Activated naive CD4-positive, alpha-beta T cell treated with anti-CD3 and anti-CD28 coated beads for 36 hours (primary cell): ENCODE data around the gene SLC47A1. TPM values are rescaled to one million over a fixed set of nuclear protein-coding genes. Genes with fewer than 3 reads are reported as not detected.
A peak's percentile ranks its signal among the peaks of the same experiment; 100 is the strongest.

Source experiments
- CTCF ChIA-PET: fragments of 350-600 bp; sonication (Branson Sonifier 250); formaldehyde crosslinking; loops from one replicate; lab custom pipeline; 2021; ENCODE audit warnings: antibody characterized with exemption; lab: Charles Lee
- DNase-seq: peaks from one replicate; pipeline ENCODE4 v3.0.0-alpha.2; 2020
- H3K27ac Mint-ChIP-seq: one replicate; pipeline ENCODE4 v1.8.0; 2021; ENCODE audit warnings: mild to moderate bottlenecking, mixed read lengths
- H3K27me3 Mint-ChIP-seq: one replicate; pipeline ENCODE4 v1.8.0; 2021; ENCODE audit warnings: low read depth, mixed read lengths
- H3K36me3 Mint-ChIP-seq: one replicate; pipeline ENCODE4 v1.8.0; 2021; ENCODE audit warnings: low read depth, mixed read lengths
- H3K4me1 Mint-ChIP-seq: one replicate; pipeline ENCODE4 v1.8.0; 2021; ENCODE audit warnings: low read depth, mixed read lengths
- H3K4me3 Mint-ChIP-seq: one replicate; pipeline ENCODE4 v1.8.0; 2021; ENCODE audit warnings: mild to moderate bottlenecking, moderate library complexity, mixed read lengths
- H3K9me3 Mint-ChIP-seq: one replicate; pipeline ENCODE4 v1.8.0; 2021; ENCODE audit warnings: mixed read lengths
- intact Hi-C: fragments of 100-400 bp; cut with micrococcal nuclease; formaldehyde crosslinking; loops from one replicate; pipeline ENCODE4 v1.15.1; 2023
- total RNA-seq, 2 experiments: library from RNA; stranded (reverse); gene quantifications; one replicate each; pipeline ENCODE4 v1.2.3, GENCODE V29; 2021

Gene SLC47A1
- total RNA-seq, 2 experiments from 2014 or later: 0.30 to 0.33 TPM

DNA sequence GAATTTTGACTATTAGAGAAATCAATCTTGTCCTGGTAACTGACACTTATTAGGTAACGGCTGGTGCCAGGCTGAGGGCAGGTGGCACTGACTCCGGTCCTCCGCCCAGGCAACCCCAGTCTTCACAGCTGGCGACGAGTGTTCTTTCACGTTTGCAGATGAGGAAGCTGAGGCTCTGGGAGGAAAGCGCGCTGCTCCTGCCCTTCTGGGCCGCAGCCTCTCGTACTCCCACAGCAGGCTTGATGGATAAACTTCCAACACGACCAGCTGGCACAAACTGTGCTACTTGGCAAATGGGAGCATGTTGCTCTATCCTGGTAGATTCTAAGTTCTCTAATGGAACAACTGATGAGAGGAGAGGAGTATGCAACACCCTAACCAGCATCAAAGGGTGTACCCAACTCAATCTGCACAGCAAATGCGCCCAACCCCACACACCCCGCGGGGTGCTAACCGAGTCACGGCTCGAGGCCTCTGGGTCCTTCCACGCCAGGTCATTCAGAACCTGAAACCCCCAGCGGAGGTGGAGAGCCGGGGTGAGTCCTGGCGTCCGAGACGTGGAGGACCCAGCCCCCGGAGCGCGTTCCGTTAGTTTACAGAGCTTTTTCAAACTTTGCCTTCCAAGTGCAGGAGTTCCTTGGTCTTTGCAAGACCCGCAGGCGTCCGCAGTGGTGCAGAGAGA lies 477 bp upstream of the SLC47A1 start:
- DNase-seq: no peak
- peaks cover 35% of the 10 kb centered on the region for H3K27me3 Mint-ChIP-seq
- intact Hi-C loops: no loop called here
- H3K4me3 Mint-ChIP-seq: peak overlapping the region; percentile 53
- no peaks in the 10 kb centered on the region for H3K36me3 Mint-ChIP-seq
- CTCF ChIA-PET: interaction anchor here (0.8 to 1.3 kb wide), 3 partner anchors 227 to 233 kb away, joined by 3 to 4 read pairs (median 3); no protein-coding TSS in a partner anchor
- peaks cover 12% of the 10 kb centered on the region for H3K4me1 Mint-ChIP-seq
- no peaks in the 10 kb centered on the region for H3K9me3 Mint-ChIP-seq
- no peak overlapping the region for H3K27ac Mint-ChIP-seq

DNA sequence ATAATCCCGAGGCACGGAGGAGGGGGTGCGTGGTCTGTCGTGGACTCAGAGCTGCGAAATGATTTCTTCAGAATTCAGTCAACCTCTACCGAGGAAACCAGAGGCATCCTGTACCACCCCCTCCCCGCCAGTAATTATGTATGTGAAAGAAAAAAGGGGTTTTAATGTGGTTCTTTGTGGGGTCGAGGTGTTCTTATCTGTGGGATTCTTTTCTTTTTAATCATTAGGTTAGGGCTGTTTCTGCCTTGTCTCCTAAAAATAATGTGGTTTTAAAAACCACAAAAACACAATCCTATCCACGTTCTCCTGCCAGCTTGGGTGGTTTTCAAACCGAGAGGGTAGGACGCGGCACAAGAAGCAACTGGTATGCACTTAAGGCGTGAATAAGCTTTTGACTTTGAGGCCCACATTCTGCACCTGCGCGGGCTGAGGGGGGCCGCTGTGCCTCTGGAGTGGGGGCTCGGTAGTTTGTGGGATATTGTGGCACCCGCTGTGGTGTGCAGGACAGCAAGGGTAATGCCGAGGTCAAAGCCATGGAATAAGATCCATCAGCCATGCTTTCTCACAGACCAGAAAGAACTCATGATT lies 1.0 kb downstream of the SLC47A1 start:
- intact Hi-C loops: no loop called here
- Mint-ChIP-seq H3K27ac (no peak overlapping the region), H3K9me3 (no peaks in the 10 kb centered on the region), H3K4me1 (peaks cover 12% of the 10 kb centered on the region), H3K27me3 (peaks cover 31% of the 10 kb centered on the region), H3K4me3 (peak overlapping the region; percentile 62), H3K36me3 (no peaks in the 10 kb centered on the region)
- CTCF ChIA-PET: interaction anchor here (1.1 to 1.6 kb wide), 4 partner anchors 21 to 232 kb away, joined by 3 to 6 read pairs (median 4); no protein-coding TSS in a partner anchor
- no peak for DNase-seq

- Mint-ChIP-seq H3K36me3 (no peaks in the 10 kb centered on the region), H3K4me1 (peaks cover 12% of the 10 kb centered on the region), H3K27me3 (peaks cover 27% of the 10 kb centered on the region), H3K4me3 (no peak overlapping the region), H3K27ac (no peak overlapping the region), H3K9me3 (no peaks in the 10 kb centered on the region)
- no peak for DNase-seq
- intact Hi-C loops: no loop called here
- CTCF ChIA-PET: interaction anchor here (1.5 to 1.6 kb wide), 2 partner anchors 20 to 225 kb away, joined by 5 read pairs; no protein-coding TSS in a partner anchor
Observed at GRCh38 chr17:19537111-19537510, 3.5 kb downstream of the SLC47A1 start.

GRCh38 chr17:19538095-19539039 lies 4.7 kb downstream of the SLC47A1 start:
- intact Hi-C loops: no loop called here
- no peak overlapping the region for H3K27ac Mint-ChIP-seq
- H3K27me3 Mint-ChIP-seq: peaks cover 14% of the 10 kb centered on the region
- DNase-seq: no peak
- H3K36me3 Mint-ChIP-seq: no peaks in the 10 kb centered on the region
- no peak overlapping the region for H3K4me3 Mint-ChIP-seq
- H3K9me3 Mint-ChIP-seq: no peaks in the 10 kb centered on the region
- H3K4me1 Mint-ChIP-seq: peaks cover 7% of the 10 kb centered on the region
- CTCF ChIA-PET: interaction anchor here (1.1 to 1.6 kb wide), 3 partner anchors 22 to 224 kb away, joined by 3 to 5 read pairs (median 5); no protein-coding TSS in a partner anchor

- intact Hi-C loops: no loop called here
- H3K27ac Mint-ChIP-seq: no peak overlapping the region
- no peaks in the 10 kb centered on the region for H3K36me3 Mint-ChIP-seq
- H3K4me1 Mint-ChIP-seq: peaks cover 6% of the 10 kb centered on the region
- no peak overlapping the region for H3K4me3 Mint-ChIP-seq
- H3K9me3 Mint-ChIP-seq: no peaks in the 10 kb centered on the region
- CTCF ChIA-PET: no interaction called here
- peaks cover 13% of the 10 kb centered on the region for H3K27me3 Mint-ChIP-seq
- no peak for DNase-seq
Observed at GRCh38 chr17:19539040-19539399, 5.4 kb downstream of the SLC47A1 start.

GRCh38 chr17:19539841-19540311 lies 6.2 kb downstream of the SLC47A1 start:
- no peak for DNase-seq
- Mint-ChIP-seq H3K4me1 (no peaks in the 10 kb centered on the region), H3K9me3 (no peaks in the 10 kb centered on the region), H3K36me3 (no peaks in the 10 kb centered on the region), H3K27me3 (peaks cover 6% of the 10 kb centered on the region), H3K27ac (no peak overlapping the region), H3K4me3 (no peak overlapping the region)
- intact Hi-C loops: no loop called here
- CTCF ChIA-PET: no interaction called here

DNA sequence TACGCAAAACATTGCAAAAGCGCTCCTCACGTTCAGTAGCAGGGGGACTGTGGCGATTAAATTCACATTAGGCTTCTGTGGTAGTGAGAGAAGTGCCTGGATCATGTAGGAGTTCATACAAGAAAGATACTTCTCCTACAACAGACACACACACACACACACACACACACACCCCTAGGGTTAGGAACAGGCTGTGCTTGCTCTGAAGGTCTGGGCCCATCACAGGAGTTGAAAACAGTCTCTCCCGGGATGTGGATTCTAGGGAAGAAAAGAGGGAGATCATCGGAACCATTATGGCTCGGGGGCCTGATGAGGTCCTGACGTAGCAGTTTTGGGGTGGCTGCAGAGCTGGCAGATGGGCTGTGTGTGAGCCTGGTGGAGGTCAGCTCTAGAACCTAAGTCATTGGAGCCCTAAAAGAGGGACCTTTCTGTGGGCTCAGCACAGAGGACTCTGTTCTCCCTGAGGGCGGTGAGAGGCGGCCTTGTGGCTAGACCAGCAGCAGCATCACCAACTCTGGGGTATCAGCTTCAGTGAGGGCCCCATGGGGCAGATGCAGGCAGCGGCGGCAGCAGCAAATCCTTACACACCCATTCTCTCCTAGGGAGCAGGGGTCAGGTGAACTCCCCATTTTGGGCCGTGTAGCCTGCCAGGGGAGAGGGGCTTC lies 7.2 kb downstream of the SLC47A1 start:
- Mint-ChIP-seq H3K27ac (no peak overlapping the region), H3K36me3 (no peaks in the 10 kb centered on the region), H3K4me3 (no peak overlapping the region), H3K4me1 (no peaks in the 10 kb centered on the region), H3K27me3 (peaks cover 6% of the 10 kb centered on the region), H3K9me3 (no peaks in the 10 kb centered on the region)
- DNase-seq: no peak
- CTCF ChIA-PET: interaction anchor here (2.1 kb wide), 1 partner anchor 24 kb away, joined by 4 read pairs; no protein-coding TSS in a partner anchor
- intact Hi-C loops: no loop called here

DNA sequence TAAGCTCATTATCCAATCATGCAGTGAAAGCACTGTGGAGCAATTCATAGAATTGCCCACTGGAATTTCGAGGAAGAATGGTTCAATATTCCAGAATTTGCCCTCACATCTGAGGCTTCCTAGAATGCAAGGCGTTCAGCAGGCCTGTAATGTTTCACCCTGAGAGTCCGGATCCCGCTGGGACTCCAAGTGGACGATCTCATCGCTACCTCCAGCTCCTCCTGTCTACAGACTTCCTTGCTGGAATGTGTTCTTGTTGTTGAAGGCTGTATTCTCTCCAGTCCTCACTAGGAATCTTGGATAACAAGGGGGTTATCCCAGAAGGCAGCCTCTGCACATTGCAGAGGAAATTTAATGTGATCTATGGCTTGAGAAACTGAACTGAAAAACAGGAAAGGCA lies 7.8 kb downstream of the SLC47A1 start:
- H3K4me3 Mint-ChIP-seq: no peak overlapping the region
- intact Hi-C loops: no loop called here
- no peaks in the 10 kb centered on the region for H3K9me3 Mint-ChIP-seq
- no peaks in the 10 kb centered on the region for H3K36me3 Mint-ChIP-seq
- CTCF ChIA-PET: interaction anchor here (2.1 kb wide), 1 partner anchor 25 kb away, joined by 4 read pairs; no protein-coding TSS in a partner anchor
- peaks cover 4% of the 10 kb centered on the region for H3K27me3 Mint-ChIP-seq
- no peak overlapping the region for H3K27ac Mint-ChIP-seq
- no peaks in the 10 kb centered on the region for H3K4me1 Mint-ChIP-seq
- DNase-seq: no peak

GRCh38 chr17:19542247-19542646 lies 8.6 kb downstream of the SLC47A1 start:
- H3K4me1 Mint-ChIP-seq: no peaks in the 10 kb centered on the region
- no peak overlapping the region for H3K27ac Mint-ChIP-seq
- CTCF ChIA-PET: interaction anchor here (2.1 kb wide), 1 partner anchor 26 kb away, joined by 4 read pairs; no protein-coding TSS in a partner anchor
- DNase-seq: no peak
- intact Hi-C loops: no loop called here
- no peaks in the 10 kb centered on the region for H3K9me3 Mint-ChIP-seq
- H3K27me3 Mint-ChIP-seq: peaks cover 1% of the 10 kb centered on the region
- no peak overlapping the region for H3K4me3 Mint-ChIP-seq
- no peaks in the 10 kb centered on the region for H3K36me3 Mint-ChIP-seq

GRCh38 chr17:19544366-19544765 lies 10.7 kb downstream of the SLC47A1 start:
- Mint-ChIP-seq H3K4me3 (no peak overlapping the region), H3K9me3 (no peaks in the 10 kb centered on the region), H3K36me3 (no peaks in the 10 kb centered on the region), H3K4me1 (no peaks in the 10 kb centered on the region), H3K27me3 (no peaks in the 10 kb centered on the region), H3K27ac (no peak overlapping the region)
- DNase-seq: no peak
- intact Hi-C loops: no loop called here
- CTCF ChIA-PET: no interaction called here

DNA sequence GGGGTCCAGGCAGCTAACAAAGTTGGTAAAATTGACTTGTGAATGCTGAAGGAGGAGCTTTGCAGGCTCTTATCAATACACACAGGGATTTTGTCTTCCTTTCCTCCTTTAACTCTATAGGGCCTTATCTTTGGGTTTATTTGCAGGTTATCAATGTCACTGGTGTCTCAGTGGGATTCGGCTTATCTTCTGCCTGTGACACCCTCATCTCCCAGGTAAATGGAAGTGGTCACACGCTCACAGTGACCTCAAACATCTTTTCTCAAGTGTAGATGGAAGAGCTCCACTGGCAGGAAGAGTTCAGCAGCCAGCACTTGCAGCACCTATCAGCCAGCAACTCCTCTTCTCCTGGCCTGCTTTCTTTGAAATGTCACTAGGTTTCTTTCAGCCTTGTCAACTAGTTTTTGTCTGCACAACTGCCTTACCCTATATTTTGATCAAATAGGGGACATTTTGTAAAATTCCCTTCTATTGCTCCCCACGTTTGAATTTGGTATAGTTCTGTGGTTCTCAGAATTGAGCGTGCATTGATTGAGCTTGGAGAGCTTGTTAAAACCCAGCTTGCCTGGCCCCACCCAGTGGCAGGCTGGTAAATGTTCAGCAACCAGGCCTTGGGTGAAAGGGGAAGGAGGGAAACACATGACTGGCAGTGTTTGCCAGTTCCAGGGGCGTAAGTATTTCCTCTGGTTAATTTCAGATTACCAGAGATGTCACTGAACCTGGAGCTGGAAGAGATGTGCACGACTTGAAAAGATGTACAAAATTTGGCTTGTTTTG lies 12.8 kb downstream of the SLC47A1 start:
- H3K27ac Mint-ChIP-seq: no peak overlapping the region
- H3K36me3 Mint-ChIP-seq: no peaks in the 10 kb centered on the region
- no peaks in the 10 kb centered on the region for H3K9me3 Mint-ChIP-seq
- peak; percentile 22 for DNase-seq
- H3K4me1 Mint-ChIP-seq: no peaks in the 10 kb centered on the region
- intact Hi-C loops: no loop called here
- H3K27me3 Mint-ChIP-seq: no peaks in the 10 kb centered on the region
- H3K4me3 Mint-ChIP-seq: no peak overlapping the region
- CTCF ChIA-PET: interaction anchor here (1.4 kb wide), 1 partner anchor 184 kb away, joined by 4 read pairs; the partner anchor contains the start of gene B9D1
